GM23338 (cell line): ENCODE results near the gene DNAJA2. TPM values are rescaled to one million over a fixed set of nuclear protein-coding genes. Genes with fewer than 3 reads are reported as not detected.

ENCODE experiments used
- ATAC-seq: fragments of 200-7000 bp; cut with Tn5 transposase; 3 replicates; pipeline ENCODE4 v1.9.1; 2020
- DNase-seq: peaks from one replicate; pipeline ENCODE4 v3.0.0-alpha.2; 2015; ENCODE audit warnings: low spot score
- H2AFZ ChIP-seq: fragments of 200-600 bp; sonication (generic); 2 replicates; pipeline ENCODE4 v1.8.0; 2016; ENCODE audit warnings: antibody characterized with exemption, mild to moderate bottlenecking, moderate library complexity
- H3F3A ChIP-seq: fragments of 200-600 bp; sonication (generic); replicated peaks from 2 replicates; pipeline ENCODE4 v1.8.0; 2017; ENCODE audit warnings: antibody characterized with exemption, mixed run types, low read depth
- H3K27ac ChIP-seq: fragments of 200-600 bp; sonication (generic); 2 replicates; pipeline ENCODE4 v1.6.1; 2016; ENCODE audit warnings: low read depth
- H3K27me3 ChIP-seq: fragments of 200-600 bp; sonication (generic); 2 replicates; pipeline ENCODE4 v1.8.0; 2016; ENCODE audit warnings: mild to moderate bottlenecking, mixed run types, moderate library complexity; ENCODE audit not compliant: insufficient read depth
- H3K36me3 ChIP-seq: fragments of 200-600 bp; sonication (generic); 2 replicates; pipeline ENCODE4 v1.8.0; 2016; ENCODE audit warnings: mild to moderate bottlenecking; ENCODE audit not compliant: insufficient read depth
- H3K4me1 ChIP-seq: fragments of 200-600 bp; sonication (generic); 2 replicates; pipeline ENCODE4 v1.8.0; 2016; ENCODE audit warnings: mild to moderate bottlenecking, moderate library complexity; ENCODE audit not compliant: insufficient read depth
- H3K4me2 ChIP-seq: fragments of 200-600 bp; sonication (generic); 2 replicates; pipeline ENCODE4 v1.7.1; 2017; ENCODE audit warnings: mixed run types
- H3K4me3 ChIP-seq: fragments of 200-600 bp; sonication (generic); 2 replicates; pipeline ENCODE4 v1.6.1; 2016; ENCODE audit warnings: mixed run types
- H3K79me2 ChIP-seq: fragments of 200-600 bp; sonication (generic); replicated peaks from 2 replicates; pipeline ENCODE4 v1.8.0; 2017; ENCODE audit warnings: mild to moderate bottlenecking; ENCODE audit not compliant: insufficient read depth
- H3K9me2 ChIP-seq: fragments of 200-600 bp; sonication (generic); 2 replicates; pipeline ENCODE4 v1.8.0; 2017; ENCODE audit not compliant: insufficient read depth
- H4K20me1 ChIP-seq: fragments of 200-600 bp; sonication (generic); replicated peaks from 2 replicates; pipeline ENCODE4 v1.8.0; 2017; ENCODE audit warnings: mild to moderate bottlenecking; ENCODE audit not compliant: insufficient read depth
- H3K27ac Mint-ChIP-seq: 2 replicates; pipeline ENCODE4 v1.8.0; 2020; ENCODE audit warnings: inconsistent platforms, mild to moderate bottlenecking, moderate library complexity, mixed read lengths
- H3K27me3 Mint-ChIP-seq: 3 replicates; pipeline ENCODE4 v1.8.0; 2022; ENCODE audit warnings: low read depth, mild to moderate bottlenecking, moderate library complexity, mixed read lengths, inconsistent platforms; ENCODE audit not compliant: insufficient read depth, poor library complexity
- H3K36me3 Mint-ChIP-seq: 3 replicates; pipeline ENCODE4 v1.8.0; 2021; ENCODE audit warnings: low read depth, mild to moderate bottlenecking, inconsistent platforms, moderate library complexity, mixed read lengths
- H3K4me1 Mint-ChIP-seq: 3 replicates; pipeline ENCODE4 v1.8.0; 2020; ENCODE audit warnings: mild to moderate bottlenecking, inconsistent platforms, mixed read lengths
- H3K4me3 Mint-ChIP-seq: 3 replicates; pipeline ENCODE4 v1.8.0; 2021; ENCODE audit warnings: moderate library complexity, mild to moderate bottlenecking, inconsistent platforms, mixed read lengths
- H3K9me3 Mint-ChIP-seq: 3 replicates; pipeline ENCODE4 v1.8.0; 2020; ENCODE audit warnings: moderate library complexity, mild to moderate bottlenecking, inconsistent platforms, mixed read lengths
- CREB1 ChIP-seq: fragments of 250-450 bp; sonication (Bioruptor Pico); IDR thresholded peaks from 2 replicates; pipeline ENCODE4 v1.5.0; 2020; ENCODE audit warnings: low read depth, mild to moderate bottlenecking, moderate library complexity
- EZH2 ChIP-seq: fragments of 200-600 bp; sonication (generic); IDR thresholded peaks from one replicate; pipeline ENCODE4 v1.8.0; 2017; ENCODE audit warnings: antibody characterized with exemption, mild to moderate bottlenecking, low read depth; ENCODE audit not compliant: unreplicated experiment
- EZH2phosphoT487 ChIP-seq: fragments of 200-600 bp; sonication (generic); IDR thresholded peaks from one replicate; pipeline ENCODE4 v1.8.1; 2018; ENCODE audit warnings: antibody characterized with exemption; ENCODE audit not compliant: unreplicated experiment
- NANOG ChIP-seq: IDR thresholded peaks from 2 replicates; pipeline ENCODE4 v1.6.1; 2016; ENCODE audit warnings: antibody characterized with exemption, borderline replicate concordance
- STAT1 ChIP-seq: IDR thresholded peaks from one replicate; pipeline ENCODE4 v1.6.1; 2016; ENCODE audit warnings: antibody characterized with exemption; ENCODE audit not compliant: unreplicated experiment
- ZNF114 ChIP-seq: fragments of 250-450 bp; sonication (Bioruptor Pico); IDR thresholded peaks from 2 replicates; pipeline ENCODE4 v1.5.0; 2020; ENCODE audit warnings: mild to moderate bottlenecking, moderate library complexity
- ZNF331 ChIP-seq: fragments of 250-450 bp; sonication (Bioruptor Pico); IDR thresholded peaks from 2 replicates; pipeline ENCODE4 v1.5.0; 2020; ENCODE audit warnings: low read depth, mild to moderate bottlenecking, moderate library complexity
- polyA plus RNA-seq: library from polyadenylated mRNA; unstranded; fragments of >200 nt; fragmentation: Nextera tagmentation; extraction: Ambion mirVana; gene quantifications from 2 replicates; pipeline ENCODE4 v1.2.1, GENCODE V29; 2016
- total RNA-seq: library from RNA; depleted of rRNA; stranded (reverse); fragments of >200 nt; shearing (Covaris generic); gene quantifications from 2 replicates; pipeline ENCODE4 v1.2.3, GENCODE V29; 2014
- TF ChIP-seq, protein P1 (sequence below): IDR thresholded peaks from one replicate; pipeline ENCODE4 v1.6.1; 2018; ENCODE audit warnings: antibody characterized with exemption; ENCODE audit not compliant: unreplicated experiment
- TF ChIP-seq, protein P2 (sequence below): fragments of 250-450 bp; sonication (Bioruptor Pico); IDR thresholded peaks from 2 replicates; pipeline ENCODE4 v1.5.0; 2020; ENCODE audit warnings: mild to moderate bottlenecking, moderate library complexity

Gene DNAJA2
- total and polyA plus RNA-seq, 2 experiments from 2014 or later, result 94.5 to 101 TPM

- TF ChIP-seq, protein P1, sequence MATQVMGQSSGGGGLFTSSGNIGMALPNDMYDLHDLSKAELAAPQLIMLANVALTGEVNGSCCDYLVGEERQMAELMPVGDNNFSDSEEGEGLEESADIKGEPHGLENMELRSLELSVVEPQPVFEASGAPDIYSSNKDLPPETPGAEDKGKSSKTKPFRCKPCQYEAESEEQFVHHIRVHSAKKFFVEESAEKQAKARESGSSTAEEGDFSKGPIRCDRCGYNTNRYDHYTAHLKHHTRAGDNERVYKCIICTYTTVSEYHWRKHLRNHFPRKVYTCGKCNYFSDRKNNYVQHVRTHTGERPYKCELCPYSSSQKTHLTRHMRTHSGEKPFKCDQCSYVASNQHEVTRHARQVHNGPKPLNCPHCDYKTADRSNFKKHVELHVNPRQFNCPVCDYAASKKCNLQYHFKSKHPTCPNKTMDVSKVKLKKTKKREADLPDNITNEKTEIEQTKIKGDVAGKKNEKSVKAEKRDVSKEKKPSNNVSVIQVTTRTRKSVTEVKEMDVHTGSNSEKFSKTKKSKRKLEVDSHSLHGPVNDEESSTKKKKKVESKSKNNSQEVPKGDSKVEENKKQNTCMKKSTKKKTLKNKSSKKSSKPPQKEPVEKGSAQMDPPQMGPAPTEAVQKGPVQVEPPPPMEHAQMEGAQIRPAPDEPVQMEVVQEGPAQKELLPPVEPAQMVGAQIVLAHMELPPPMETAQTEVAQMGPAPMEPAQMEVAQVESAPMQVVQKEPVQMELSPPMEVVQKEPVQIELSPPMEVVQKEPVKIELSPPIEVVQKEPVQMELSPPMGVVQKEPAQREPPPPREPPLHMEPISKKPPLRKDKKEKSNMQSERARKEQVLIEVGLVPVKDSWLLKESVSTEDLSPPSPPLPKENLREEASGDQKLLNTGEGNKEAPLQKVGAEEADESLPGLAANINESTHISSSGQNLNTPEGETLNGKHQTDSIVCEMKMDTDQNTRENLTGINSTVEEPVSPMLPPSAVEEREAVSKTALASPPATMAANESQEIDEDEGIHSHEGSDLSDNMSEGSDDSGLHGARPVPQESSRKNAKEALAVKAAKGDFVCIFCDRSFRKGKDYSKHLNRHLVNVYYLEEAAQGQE, result no peak
- TF ChIP-seq EZH2phosphoT487 (no peak), EZH2 (no peak), CREB1 (CRISPR knock-in tag) (no peak), ZNF114 (CRISPR knock-in tag) (no peak)
These were observed 22.9 kb upstream of the DNAJA2 start (continued) for GRCh38 chr16:46996391-46996790.

DNA sequence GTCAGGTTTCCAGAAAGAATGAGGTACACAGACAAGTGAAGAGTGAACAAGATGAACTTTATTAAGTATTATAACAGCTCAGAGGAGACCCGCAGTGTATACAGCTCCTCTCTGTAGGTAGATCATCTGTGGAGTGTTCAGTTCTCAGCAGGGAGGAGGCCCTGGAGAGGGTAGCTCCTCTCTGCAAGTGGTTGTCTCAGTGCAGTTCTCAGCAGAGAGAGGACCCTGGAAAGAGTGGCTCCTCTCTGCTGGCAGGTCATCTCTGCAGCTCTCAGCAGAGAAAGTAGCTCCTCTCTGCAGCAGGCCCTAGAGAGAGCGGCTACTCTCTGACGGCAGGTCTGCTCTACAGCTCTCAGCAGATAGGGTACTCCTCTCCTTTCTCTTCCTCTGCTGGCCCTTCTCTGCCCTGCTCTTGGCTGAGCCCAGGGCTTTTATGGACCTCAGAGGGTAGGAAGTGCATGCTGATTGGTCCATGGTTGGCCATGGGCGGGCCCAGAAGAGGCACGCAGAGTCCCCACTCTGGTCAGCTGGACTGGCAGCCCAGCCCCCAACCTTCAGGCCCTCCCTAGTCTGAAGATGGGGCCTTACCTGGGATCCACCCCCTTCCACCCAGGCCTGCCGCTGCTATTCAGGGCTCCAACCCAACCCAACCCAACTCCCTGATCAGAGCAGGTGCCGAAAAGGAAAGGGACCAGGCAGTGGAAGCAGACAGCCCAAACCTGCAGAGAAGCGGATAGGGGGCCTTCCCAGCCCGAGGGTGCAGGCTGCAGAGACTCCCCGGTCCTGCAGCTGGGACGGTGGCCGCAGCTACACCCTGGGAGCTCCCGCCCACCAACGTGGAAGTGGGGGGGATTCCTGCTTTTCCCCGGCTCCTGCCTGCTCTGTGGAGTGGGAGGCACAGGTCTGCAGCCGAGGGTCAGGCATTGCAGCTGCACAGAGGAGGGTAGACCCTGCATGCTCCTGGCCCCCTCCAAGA, 18.5 kb upstream of the DNAJA2 start:
- Histone ChIP-seq H3K4me2 (no peak overlapping the region), H3K9me2 (no peaks in the 10 kb centered on the region), H3K79me2 (no peaks in the 10 kb centered on the region), H3K27me3 (no peaks in the 10 kb centered on the region), H3K27ac (no peak overlapping the region), H3K4me1 (no peaks in the 10 kb centered on the region), H2AFZ (no peak overlapping the region), H4K20me1 (no peaks in the 10 kb centered on the region), H3F3A (no peaks in the 10 kb centered on the region), H3K4me3 (no peak overlapping the region), H3K36me3 (no peaks in the 10 kb centered on the region)
- Mint-ChIP-seq H3K9me3 (peaks cover 11% of the 10 kb centered on the region; the same call in 2 of the 3 replicates), H3K27ac (no peak overlapping the region), H3K4me1 (peaks cover 5% of the 10 kb centered on the region; the same call in 2 of the 3 replicates), H3K27me3 (peaks cover 5% of the 10 kb centered on the region), H3K4me3 (no peak overlapping the region; the same call in 2 of the 3 replicates), H3K36me3 (peaks cover 4% of the 10 kb centered on the region; the same call in 2 of the 3 replicates)
- ATAC-seq, result no peak
- no peak for DNase-seq
- TF ChIP-seq EZH2phosphoT487 (no peak), ZNF331 (no peak), NANOG (no peak), EZH2 (no peak), STAT1 (no peak)
- TF ChIP-seq, protein P2, sequence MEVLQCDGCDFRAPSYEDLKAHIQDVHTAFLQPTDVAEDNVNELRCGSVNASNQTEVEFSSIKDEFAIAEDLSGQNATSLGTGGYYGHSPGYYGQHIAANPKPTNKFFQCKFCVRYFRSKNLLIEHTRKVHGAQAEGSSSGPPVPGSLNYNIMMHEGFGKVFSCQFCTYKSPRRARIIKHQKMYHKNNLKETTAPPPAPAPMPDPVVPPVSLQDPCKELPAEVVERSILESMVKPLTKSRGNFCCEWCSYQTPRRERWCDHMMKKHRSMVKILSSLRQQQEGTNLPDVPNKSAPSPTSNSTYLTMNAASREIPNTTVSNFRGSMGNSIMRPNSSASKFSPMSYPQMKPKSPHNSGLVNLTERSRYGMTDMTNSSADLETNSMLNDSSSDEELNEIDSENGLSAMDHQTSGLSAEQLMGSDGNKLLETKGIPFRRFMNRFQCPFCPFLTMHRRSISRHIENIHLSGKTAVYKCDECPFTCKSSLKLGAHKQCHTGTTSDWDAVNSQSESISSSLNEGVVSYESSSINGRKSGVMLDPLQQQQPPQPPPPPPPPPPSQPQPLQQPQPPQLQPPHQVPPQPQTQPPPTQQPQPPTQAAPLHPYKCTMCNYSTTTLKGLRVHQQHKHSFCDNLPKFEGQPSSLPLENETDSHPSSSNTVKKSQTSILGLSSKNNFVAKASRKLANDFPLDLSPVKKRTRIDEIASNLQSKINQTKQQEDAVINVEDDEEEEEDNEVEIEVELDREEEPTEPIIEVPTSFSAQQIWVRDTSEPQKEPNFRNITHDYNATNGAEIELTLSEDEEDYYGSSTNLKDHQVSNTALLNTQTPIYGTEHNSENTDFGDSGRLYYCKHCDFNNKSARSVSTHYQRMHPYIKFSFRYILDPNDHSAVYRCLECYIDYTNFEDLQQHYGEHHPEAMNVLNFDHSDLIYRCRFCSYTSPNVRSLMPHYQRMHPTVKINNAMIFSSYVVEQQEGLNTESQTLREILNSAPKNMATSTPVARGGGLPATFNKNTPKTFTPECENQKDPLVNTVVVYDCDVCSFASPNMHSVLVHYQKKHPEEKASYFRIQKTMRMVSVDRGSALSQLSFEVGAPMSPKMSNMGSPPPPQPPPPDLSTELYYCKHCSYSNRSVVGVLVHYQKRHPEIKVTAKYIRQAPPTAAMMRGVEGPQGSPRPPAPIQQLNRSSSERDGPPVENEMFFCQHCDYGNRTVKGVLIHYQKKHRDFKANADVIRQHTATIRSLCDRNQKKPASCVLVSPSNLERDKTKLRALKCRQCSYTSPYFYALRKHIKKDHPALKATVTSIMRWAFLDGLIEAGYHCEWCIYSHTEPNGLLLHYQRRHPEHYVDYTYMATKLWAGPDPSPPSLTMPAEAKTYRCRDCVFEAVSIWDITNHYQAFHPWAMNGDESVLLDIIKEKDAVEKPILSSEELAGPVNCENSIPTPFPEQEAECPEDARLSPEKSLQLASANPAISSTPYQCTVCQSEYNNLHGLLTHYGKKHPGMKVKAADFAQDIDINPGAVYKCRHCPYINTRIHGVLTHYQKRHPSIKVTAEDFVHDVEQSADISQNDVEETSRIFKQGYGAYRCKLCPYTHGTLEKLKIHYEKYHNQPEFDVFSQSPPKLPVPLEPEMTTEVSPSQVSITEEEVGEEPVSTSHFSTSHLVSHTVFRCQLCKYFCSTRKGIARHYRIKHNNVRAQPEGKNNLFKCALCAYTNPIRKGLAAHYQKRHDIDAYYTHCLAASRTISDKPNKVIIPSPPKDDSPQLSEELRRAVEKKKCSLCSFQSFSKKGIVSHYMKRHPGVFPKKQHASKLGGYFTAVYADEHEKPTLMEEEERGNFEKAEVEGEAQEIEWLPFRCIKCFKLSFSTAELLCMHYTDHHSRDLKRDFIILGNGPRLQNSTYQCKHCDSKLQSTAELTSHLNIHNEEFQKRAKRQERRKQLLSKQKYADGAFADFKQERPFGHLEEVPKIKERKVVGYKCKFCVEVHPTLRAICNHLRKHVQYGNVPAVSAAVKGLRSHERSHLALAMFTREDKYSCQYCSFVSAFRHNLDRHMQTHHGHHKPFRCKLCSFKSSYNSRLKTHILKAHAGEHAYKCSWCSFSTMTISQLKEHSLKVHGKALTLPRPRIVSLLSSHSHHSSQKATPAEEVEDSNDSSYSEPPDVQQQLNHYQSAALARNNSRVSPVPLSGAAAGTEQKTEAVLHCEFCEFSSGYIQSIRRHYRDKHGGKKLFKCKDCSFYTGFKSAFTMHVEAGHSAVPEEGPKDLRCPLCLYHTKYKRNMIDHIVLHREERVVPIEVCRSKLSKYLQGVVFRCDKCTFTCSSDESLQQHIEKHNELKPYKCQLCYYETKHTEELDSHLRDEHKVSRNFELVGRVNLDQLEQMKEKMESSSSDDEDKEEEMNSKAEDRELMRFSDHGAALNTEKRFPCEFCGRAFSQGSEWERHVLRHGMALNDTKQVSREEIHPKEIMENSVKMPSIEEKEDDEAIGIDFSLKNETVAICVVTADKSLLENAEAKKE (CRISPR knock-in tag), result no peak
- TF ChIP-seq, protein P1, result no peak
